Endothelial cell of umbilical vein (primary cell): ENCODE measurements around the gene HOXB2.

Experiments used
- CTCF ChIP-seq, 2 donors: IDR thresholded peaks; 1 replicate in 1 of 2; 2 replicates in 1 of 2; pipeline ENCODE4 v1.5.1; 2011; ENCODE audit warnings: low read length in 2 of 2, mild to moderate bottlenecking in 2 of 2, moderate library complexity in 2 of 2, control low read depth in 1 of 2, inconsistent platforms in 1 of 2, low read depth in 1 of 2; ENCODE audit not compliant: insufficient read depth in 1 of 2; ENCODE audit errors: extremely low read depth in 1 of 2
- POLR2A ChIP-seq: IDR thresholded peaks from 2 replicates; pipeline ENCODE4 v1.6.1; 2012; ENCODE audit warnings: low read depth, mild to moderate bottlenecking, control low read depth, low read length
- POLR2AphosphoS5 ChIP-seq: IDR thresholded peaks from 2 replicates; pipeline ENCODE4 v1.6.1; 2012; ENCODE audit warnings: low read depth, mild to moderate bottlenecking, control low read depth, low read length, moderate library complexity; ENCODE audit not compliant: insufficient read depth

- TF ChIP-seq CTCF (IDR thresholded peaks at IDR 0.05; ENCODE audit: extremely low read depth in 1 of 2, insufficient read depth in 1 of 2, low read depth in 1 of 2, low read length in 2 of 2): no peak
- no peak for TF ChIP-seq POLR2AphosphoS5
- TF ChIP-seq POLR2A: no peak
These were observed 45.7 kb downstream of the HOXB2 start for GRCh38 chr17:48499248-48499647.
